Brain microvascular endothelial cell (primary cell): ENCODE data around the gene FOXC1.

Source experiments
- DNase-seq: peaks from one replicate; pipeline ENCODE4 v3.0.0-alpha.2; 2020
- H3K27ac ChIP-seq: fragments of 250-450 bp; sonication (Bioruptor Pico); 2 replicates; pipeline ENCODE4 v1.5.1; 2020; ENCODE audit warnings: mild to moderate bottlenecking, moderate library complexity
- H3K27me3 ChIP-seq: fragments of 250-450 bp; sonication (Bioruptor Pico); replicated peaks from 2 replicates; pipeline ENCODE4 v1.5.1; 2020; ENCODE audit warnings: mild to moderate bottlenecking
- H3K36me3 ChIP-seq: fragments of 250-450 bp; sonication (Bioruptor Pico); replicated peaks from 2 replicates; pipeline ENCODE4 v1.5.1; 2020; ENCODE audit warnings: mild to moderate bottlenecking
- H3K4me3 ChIP-seq: 2 replicates; pipeline ENCODE4 v1.5.1; 2011; ENCODE audit warnings: low read depth, mild to moderate bottlenecking, control low read depth, low read length, moderate library complexity
- CTCF ChIP-seq: IDR thresholded peaks from 2 replicates; pipeline ENCODE4 v1.5.1; 2011; ENCODE audit warnings: low read depth, mild to moderate bottlenecking, moderate library complexity, low read length, control low read depth, inconsistent platforms; ENCODE audit errors: missing control alignments
- in situ Hi-C: cut with HindIII; loops from 2 replicates; pipeline ENCODE4 v1.10.0; 2017; ENCODE audit warnings: low sequenced_read_pairs, low pct_ligation_motif_present

FOXC1 gene

GRCh38 chr6:1590580-1590979 lies 19.1 kb upstream of the FOXC1 start:
- no peak for TF ChIP-seq CTCF
- Histone ChIP-seq H3K27ac (no peak overlapping the region), H3K4me3 (no peak overlapping the region), H3K27me3 (peaks cover 12% of the 10 kb centered on the region), H3K36me3 (no peaks in the 10 kb centered on the region)
- in situ Hi-C loops = no loop called here
- DNase-seq = no peak

- peaks cover 14% of the 10 kb centered on the region for H3K27me3 ChIP-seq
- H3K27ac ChIP-seq = no peak overlapping the region
- TF ChIP-seq CTCF = no peak
- in situ Hi-C loops = no loop called here
- H3K4me3 ChIP-seq = no peak overlapping the region
- DNase-seq = no peak
- H3K36me3 ChIP-seq = no peaks in the 10 kb centered on the region
Measured at GRCh38 chr6:1591243-1591642, 18.5 kb upstream of the FOXC1 start.

GRCh38 chr6:1591926-1592325 lies 17.8 kb upstream of the FOXC1 start:
- TF ChIP-seq CTCF = no peak
- in situ Hi-C loops = no loop called here
- Histone ChIP-seq H3K36me3 (no peaks in the 10 kb centered on the region), H3K27me3 (peaks cover 14% of the 10 kb centered on the region), H3K27ac (no peak overlapping the region), H3K4me3 (no peak overlapping the region)
- no peak for DNase-seq

- no peak for DNase-seq
- Histone ChIP-seq H3K36me3 (no peaks in the 10 kb centered on the region), H3K27ac (no peak overlapping the region), H3K4me3 (no peak overlapping the region), H3K27me3 (peaks cover 14% of the 10 kb centered on the region)
- TF ChIP-seq CTCF = no peak
- in situ Hi-C loops = no loop called here
Measured at GRCh38 chr6:1592852-1593251, 16.9 kb upstream of the FOXC1 start.

GRCh38 chr6:1593286-1593957 lies 16.3 kb upstream of the FOXC1 start:
- H3K4me3 ChIP-seq = no peak overlapping the region
- TF ChIP-seq CTCF = no peak
- H3K27me3 ChIP-seq = peaks cover 14% of the 10 kb centered on the region
- H3K27ac ChIP-seq = no peak overlapping the region
- in situ Hi-C loops = no loop called here
- no peaks in the 10 kb centered on the region for H3K36me3 ChIP-seq
- no peak for DNase-seq

GRCh38 chr6:1593958-1594314 lies 15.8 kb upstream of the FOXC1 start:
- Histone ChIP-seq H3K4me3 (no peak overlapping the region), H3K27ac (no peak overlapping the region), H3K27me3 (peaks cover 14% of the 10 kb centered on the region), H3K36me3 (no peaks in the 10 kb centered on the region)
- DNase-seq = no peak
- in situ Hi-C loops = no loop called here
- no peak for TF ChIP-seq CTCF
